GM18507 (cell line): Measurements from ENCODE around the gene BROX.
A peak's percentile ranks its signal among the peaks of the same experiment; 100 is the strongest.

ENCODE experiments used
- DNase-seq: peaks from one replicate; pipeline ENCODE4 v3.0.0; 2011; ENCODE audit warnings: low read depth; ENCODE audit not compliant: insufficient read length; ENCODE audit errors: extremely low spot score
- FAIRE-seq: peaks from 2 replicates; lab custom pipeline; 2011; peaks lifted over from hg19 to GRCh38; lab: Jason Lieb, UNC

BROX gene

DNA sequence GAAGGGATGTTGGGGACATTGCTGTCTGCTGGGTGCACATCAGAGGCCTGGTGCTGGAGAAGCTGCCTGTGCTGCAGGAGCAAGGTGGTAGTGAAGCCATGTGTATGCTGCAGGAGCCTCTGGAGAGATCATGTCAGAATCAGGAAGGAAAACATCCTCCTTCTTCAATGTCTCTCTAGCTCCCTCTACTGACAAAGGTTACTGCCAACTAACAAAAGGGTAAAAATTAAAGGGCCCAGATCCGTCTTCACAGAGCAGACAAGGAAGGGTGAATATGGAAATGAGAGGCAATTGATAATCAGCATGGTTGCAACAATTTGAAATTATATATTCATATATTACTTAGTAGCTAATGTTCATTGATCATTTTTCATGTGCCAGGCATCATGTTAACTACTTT is 56.8 kb downstream of the BROX start:
- no peak for FAIRE-seq
- DNase-seq, result no peak

GRCh38 chr1:222769971-222770620 is 57.7 kb downstream of the BROX start:
- DNase-seq (no peak), FAIRE-seq (no peak)

DNA sequence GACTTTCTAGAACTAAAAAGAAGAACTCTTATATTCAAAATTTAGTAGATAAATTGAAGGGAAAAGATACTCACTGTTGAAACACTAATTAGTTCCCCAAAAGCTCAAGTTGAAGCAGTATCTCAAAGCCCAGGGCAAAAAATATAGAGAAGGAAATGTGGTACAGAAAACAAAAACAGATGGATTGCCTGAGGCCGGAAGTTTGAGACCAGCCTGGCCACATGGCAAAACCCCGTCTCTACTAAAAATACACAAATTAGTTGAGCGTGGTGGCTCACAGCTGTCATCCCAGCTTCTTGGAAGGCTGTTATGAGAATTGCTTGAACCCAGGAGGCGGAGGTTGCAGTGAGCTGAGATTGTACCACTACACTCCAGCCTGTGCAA is 60.6 kb downstream of the BROX start:
- FAIRE-seq (peak; percentile 83), DNase-seq (no peak)

GRCh38 chr1:222777463-222777862 is 65.1 kb downstream of the BROX start:
- no peak for DNase-seq
- FAIRE-seq, result no peak

- no peak for DNase-seq
- FAIRE-seq, result no peak
Measured at GRCh38 chr1:222777977-222778376, 65.6 kb downstream of the BROX start.

GRCh38 chr1:222781251-222781650 is 68.9 kb downstream of the BROX start:
- FAIRE-seq (no peak), DNase-seq (no peak)

DNA sequence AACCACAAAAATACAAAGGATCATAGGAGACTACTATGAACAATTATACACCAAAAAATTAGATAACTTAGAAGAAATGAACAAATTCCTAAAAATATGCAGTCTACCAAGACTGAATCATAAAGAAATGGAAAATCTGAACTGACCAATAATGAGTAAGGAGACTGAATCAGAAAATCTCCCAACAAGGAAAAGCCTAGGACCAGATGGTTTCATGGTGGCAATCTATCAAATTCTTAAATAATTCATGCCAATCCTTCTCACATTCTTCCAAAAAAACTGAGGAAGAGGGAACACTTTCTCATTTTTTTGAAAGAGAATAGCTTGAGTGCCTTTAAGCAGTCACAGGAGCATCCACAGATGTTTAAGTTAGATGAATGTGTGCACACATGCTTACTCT is 70.7 kb downstream of the BROX start:
- DNase-seq, result no peak
- no peak for FAIRE-seq

DNA sequence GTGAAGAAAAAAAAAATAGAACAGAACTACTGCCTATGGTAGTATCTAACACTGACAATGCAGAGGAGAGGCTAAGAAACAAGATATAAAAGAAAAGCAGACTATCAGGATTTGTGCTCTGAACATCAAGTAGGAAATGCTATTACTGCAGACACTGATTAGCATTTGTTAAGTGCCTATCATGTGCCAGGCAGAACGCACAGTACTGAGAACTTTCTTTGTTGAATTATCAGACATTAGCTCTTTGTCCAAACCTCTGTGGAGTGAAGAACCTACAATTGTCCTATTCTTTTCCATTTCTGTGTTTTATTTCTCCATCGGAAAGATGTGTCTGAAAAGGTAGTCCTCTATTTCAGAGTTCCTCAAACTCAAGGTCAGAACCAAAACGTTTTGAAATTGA is 72.0 kb downstream of the BROX start:
- no peak for DNase-seq
- no peak for FAIRE-seq
